GM10266 (cell line): ENCODE data around the gene MLXIP.

Experiments used
- DNase-seq: peaks from one replicate; pipeline ENCODE4 v3.0.0; 2012; ENCODE audit errors: extremely low spot score
- CTCF ChIP-seq: IDR thresholded peaks from 2 replicates; pipeline ENCODE4 v1.5.1; 2012; ENCODE audit warnings: mild to moderate bottlenecking, low read depth; ENCODE audit not compliant: control insufficient read depth, insufficient read depth; ENCODE audit errors: missing control alignments

Gene MLXIP

GRCh38 chr12:122185079-122185478, 106.5 kb downstream of the MLXIP start:
- no peak for TF ChIP-seq CTCF
- no peak for DNase-seq

GRCh38 chr12:122185494-122186082, 107.0 kb downstream of the MLXIP start:
- DNase-seq = no peak
- no peak for TF ChIP-seq CTCF

GRCh38 chr12:122187466-122187865, 108.9 kb downstream of the MLXIP start:
- no peak for TF ChIP-seq CTCF
- no peak for DNase-seq

GRCh38 chr12:122189626-122190475, 111.3 kb downstream of the MLXIP start:
- no peak for DNase-seq
- no peak for TF ChIP-seq CTCF

- peak; percentile 86 for DNase-seq
- TF ChIP-seq CTCF = peak; percentile 90
Observed at GRCh38 chr12:122190842-122191668, 112.5 kb downstream of the MLXIP start.

DNA sequence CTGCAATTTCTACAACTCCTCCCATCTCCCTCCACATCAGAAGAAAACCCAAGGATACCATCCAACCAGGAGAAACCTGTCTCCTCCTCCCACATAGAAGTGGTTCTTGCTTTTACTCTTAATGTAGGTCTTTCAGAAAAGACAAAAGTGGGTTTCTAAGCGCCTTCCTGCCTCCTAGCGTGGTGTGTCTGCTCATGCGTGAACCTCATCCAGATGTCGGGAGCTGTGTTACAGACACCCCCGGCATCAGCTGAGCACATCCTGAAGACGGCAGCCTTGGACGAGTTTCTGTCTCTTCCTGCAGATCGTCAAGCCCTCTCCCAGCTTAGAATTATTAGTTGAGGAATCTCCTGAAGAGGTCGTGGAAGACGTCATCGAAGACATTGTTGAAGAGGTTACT, 113.9 kb downstream of the MLXIP start:
- no peak for TF ChIP-seq CTCF
- no peak for DNase-seq
